IMR-90 (cell line): ENCODE measurements around the gene CYP2W1. TPM values are rescaled to one million over a fixed set of nuclear protein-coding genes. Genes with fewer than 3 reads are reported as not detected.
A peak's percentile ranks its signal among the peaks of the same experiment; 100 is the strongest.

ENCODE experiments used
- ATAC-seq: fragments of 200-7000 bp; cut with Tn5 transposase; 2 replicates; pipeline ENCODE4 v1.9.1; 2020; ENCODE audit warnings: low read depth, mild to moderate bottlenecking, moderate library complexity
- BruUV-seq: library from RNA; stranded (reverse); fragments of 400-500 nt; replicated peaks from 2 replicates; lab custom pipeline; 2021; lab: Mats Ljungman, UMichigan
- CTCF ChIA-PET: fragments of 300-600 bp; formaldehyde crosslinking; extraction: SDS; loops from one replicate; lab custom pipeline; 2021; ENCODE audit warnings: antibody characterized with exemption; lab: Yijun Ruan, JAX
- POLR2A ChIA-PET: fragments of 300-600 bp; sonication (Branson Sonifier 250); formaldehyde crosslinking; loops from one replicate; lab custom pipeline; 2022; ENCODE audit warnings: antibody characterized with exemption; ENCODE audit not compliant: unreplicated experiment; lab: Charles Lee
- DNase-seq: peaks from one replicate; pipeline ENCODE4 v3.0.0; 2013
- H2AFZ ChIP-seq: replicated peaks from 2 replicates; pipeline ENCODE3; 2013; ENCODE audit warnings: low read length, mild to moderate bottlenecking; ENCODE audit not compliant: poor library complexity
- H2AK5ac ChIP-seq: 2 replicates; pipeline ENCODE4 v1.6.1; 2013; ENCODE audit warnings: low read depth, low read length, inconsistent platforms
- H2AK9ac ChIP-seq: replicated peaks from 2 replicates; pipeline ENCODE3; 2013; ENCODE audit warnings: mild to moderate bottlenecking, low read depth, low read length, moderate library complexity; ENCODE audit not compliant: poor library complexity
- H2BK120ac ChIP-seq: 2 replicates; pipeline ENCODE4 v1.6.1; 2013; ENCODE audit warnings: low read depth, low read length, inconsistent platforms
- H2BK15ac ChIP-seq: 3 replicates; pipeline ENCODE4 v1.6.1; 2013; ENCODE audit warnings: low read depth, low read length, inconsistent platforms
- H2BK20ac ChIP-seq: 2 replicates; pipeline ENCODE4 v1.6.1; 2013; ENCODE audit warnings: low read depth, mild to moderate bottlenecking, inconsistent platforms, low read length, moderate library complexity
- H2BK5ac ChIP-seq: 2 replicates; pipeline ENCODE4 v1.6.1; 2013; ENCODE audit warnings: mild to moderate bottlenecking, low read depth, low read length, inconsistent platforms; ENCODE audit not compliant: poor library complexity, severe bottlenecking
- H3K14ac ChIP-seq: replicated peaks from 2 replicates; pipeline ENCODE4 v1.6.1; 2013; ENCODE audit warnings: low read depth, low read length, inconsistent platforms
- H3K18ac ChIP-seq: 2 replicates; pipeline ENCODE4 v1.6.1; 2013; ENCODE audit warnings: low read depth, low read length, control low read depth
- H3K23ac ChIP-seq: 2 replicates; pipeline ENCODE4 v1.6.1; 2013; ENCODE audit warnings: low read depth, low read length, inconsistent platforms
- H3K27ac ChIP-seq: 2 replicates; pipeline ENCODE4 v1.5.1; 2013; ENCODE audit warnings: mild to moderate bottlenecking, control low read depth, low read length; ENCODE audit not compliant: insufficient read depth
- H3K27me3 ChIP-seq: 2 replicates; pipeline ENCODE4 v1.6.1; 2013; ENCODE audit warnings: low read length; ENCODE audit not compliant: control insufficient read depth, insufficient read depth
- H3K36me3 ChIP-seq: 2 replicates; pipeline ENCODE4 v1.6.1; 2013; ENCODE audit warnings: low read length, mixed read lengths; ENCODE audit not compliant: control insufficient read depth, insufficient read depth
- H3K4ac ChIP-seq: 2 replicates; pipeline ENCODE4 v1.6.1; 2013; ENCODE audit warnings: low read depth, low read length, inconsistent platforms
- H3K4me1 ChIP-seq: 2 replicates; pipeline ENCODE4 v1.6.1; 2013; ENCODE audit warnings: low read length, mixed read lengths; ENCODE audit not compliant: control insufficient read depth, insufficient read depth
- H3K4me2 ChIP-seq: 2 replicates; pipeline ENCODE4 v1.6.1; 2013; ENCODE audit warnings: low read depth, mild to moderate bottlenecking, control low read depth, low read length, moderate library complexity
- H3K4me3 ChIP-seq: 2 replicates; pipeline ENCODE4 v1.5.1; 2013; ENCODE audit warnings: low read depth, mild to moderate bottlenecking, control low read depth, low read length, moderate library complexity; ENCODE audit not compliant: insufficient read depth
- H3K56ac ChIP-seq: 2 replicates; pipeline ENCODE4 v1.6.1; 2013; ENCODE audit warnings: low read length, inconsistent platforms; ENCODE audit not compliant: insufficient read depth; ENCODE audit errors: extremely low read depth
- H3K79me1 ChIP-seq, 2 experiments: 2 replicates each; pipeline ENCODE4 v1.6.1; 2013; ENCODE audit warnings: low read length in 2 of 2, inconsistent platforms in 1 of 2, low read depth in 1 of 2
- H3K9ac ChIP-seq: 2 replicates; pipeline ENCODE4 v1.6.1; 2013; ENCODE audit warnings: low read depth, low read length, control low read depth
- H3K9me1 ChIP-seq: 2 replicates; pipeline ENCODE4 v1.6.1; 2013; ENCODE audit warnings: low read length, inconsistent platforms; ENCODE audit not compliant: insufficient read depth
- H3K9me3 ChIP-seq: 2 replicates; pipeline ENCODE4 v1.6.1; 2013; ENCODE audit warnings: low read length; ENCODE audit not compliant: control insufficient read depth, insufficient read depth
- H4K20me1 ChIP-seq: 2 replicates; pipeline ENCODE4 v1.6.1; 2013; ENCODE audit warnings: low read length, inconsistent platforms; ENCODE audit not compliant: insufficient read depth
- H4K5ac ChIP-seq: 2 replicates; pipeline ENCODE4 v1.6.1; 2013; ENCODE audit warnings: mild to moderate bottlenecking, low read depth, low read length, control low read depth
- H4K8ac ChIP-seq, 2 experiments: 2 replicates each; pipeline ENCODE4 v1.6.1; 2013; ENCODE audit warnings: low read depth in 2 of 2, low read length in 2 of 2, control low read depth in 1 of 2, inconsistent platforms in 1 of 2
- H4K91ac ChIP-seq: 2 replicates; pipeline ENCODE4 v1.6.1; 2013; ENCODE audit warnings: low read depth, low read length, inconsistent platforms; ENCODE audit not compliant: insufficient read depth
- BHLHE40 ChIP-seq: fragments of 150-350 bp; IDR thresholded peaks from 2 replicates; pipeline ENCODE4 v1.6.1; 2016; ENCODE audit warnings: mild to moderate bottlenecking, low read depth, low read length
- CEBPB ChIP-seq: IDR thresholded peaks from 2 replicates; pipeline ENCODE4 v1.6.1; 2012; ENCODE audit warnings: low read depth, low read length, improper control_type of control experiment
- CHD1 ChIP-seq: IDR thresholded peaks from 2 replicates; pipeline ENCODE4 v1.6.1; 2012; ENCODE audit warnings: low read depth, low read length, improper control_type of control experiment
- FOS ChIP-seq: fragments of 150-350 bp; IDR thresholded peaks from 2 replicates; pipeline ENCODE4 v1.6.1; 2016; ENCODE audit warnings: low read depth, low read length
- MXI1 ChIP-seq: IDR thresholded peaks from 2 replicates; pipeline ENCODE4 v1.6.1; 2012; ENCODE audit warnings: low read depth, mild to moderate bottlenecking, low read length, moderate library complexity, borderline replicate concordance
- NFE2L2 ChIP-seq: fragments of 150-350 bp; IDR thresholded peaks from 2 replicates; pipeline ENCODE4 v1.6.1; 2016; ENCODE audit warnings: low read depth, mild to moderate bottlenecking, low read length
- POLR2A ChIP-seq: IDR thresholded peaks from 2 replicates; pipeline ENCODE4 v1.6.1; 2012; ENCODE audit warnings: mild to moderate bottlenecking, low read depth, low read length
- RAD21 ChIP-seq: IDR thresholded peaks from 2 replicates; pipeline ENCODE4 v1.6.1; 2012; ENCODE audit warnings: low read length, improper control_type of control experiment
- RCOR1 ChIP-seq: IDR thresholded peaks from 2 replicates; pipeline ENCODE4 v1.6.1; 2012; ENCODE audit warnings: mild to moderate bottlenecking, low read length, improper control_type of control experiment; ENCODE audit not compliant: insufficient replicate concordance
- RFX5 ChIP-seq: IDR thresholded peaks from 2 replicates; pipeline ENCODE4 v1.8.0; 2012; ENCODE audit warnings: low read depth, mild to moderate bottlenecking, low read length, moderate library complexity
- SMC3 ChIP-seq: fragments of 150-350 bp; IDR thresholded peaks from 2 replicates; pipeline ENCODE4 v1.6.1; 2016; ENCODE audit warnings: low read depth, mild to moderate bottlenecking, antibody characterized with exemption, low read length, moderate library complexity
- WGBS, 2 experiments: methylation state at CpG; one replicate each; pipeline versions ENCODE4 v1.1.5 to v1.1.7; 2013; ENCODE audit warnings: missing lambda C conversion rate in 2 of 2; ENCODE audit not compliant: insufficient read length in 1 of 2; ENCODE audit errors: extremely low coverage in 2 of 2; 5-methylcytosine and 5-hydroxymethylcytosine counted together
- dilution Hi-C: fragments of 300-500 bp; cut with HindIII; formaldehyde crosslinking; loops from one replicate; pipeline ENCODE4 v1.14.3; 2018; ENCODE audit warnings: low sequenced_read_pairs; ENCODE audit not compliant: unreplicated experiment
- in situ Hi-C: fragments of 300-500 bp; cut with MboI; formaldehyde crosslinking; loops from 3 replicates; pipeline ENCODE4 v1.14.3; 2019; ENCODE audit warnings: low sequenced_read_pairs, inconsistent platforms, mixed read lengths
- intact Hi-C: fragments of 100-400 bp; cut with micrococcal nuclease; formaldehyde crosslinking; loops from 2 replicates; pipeline ENCODE4 v1.10.0; 2022
- polyA plus RNA-seq, 3 experiments: library from polyadenylated mRNA; depleted of rRNA; stranded (reverse); fragments of >200 nt; gene quantifications; 2 replicates each; pipeline ENCODE4 v1.2.3, GENCODE V29; 2012; ENCODE audit warnings: low replicate concordance in 1 of 3
- total RNA-seq: library from RNA; depleted of rRNA; stranded (reverse); fragments of >200 nt; gene quantifications from 2 replicates; pipeline ENCODE4 v1.2.3, GENCODE V29; 2012
- TF ChIP-seq, protein P1 (sequence below): conservative IDR thresholded peaks from 2 replicates; pipeline ENCODE4 v1.5.1; 2012; ENCODE audit warnings: mild to moderate bottlenecking, low read depth, low read length, improper control_type of control experiment
- TF ChIP-seq, protein P2 (sequence below): fragments of 150-350 bp; IDR thresholded peaks from 2 replicates; pipeline ENCODE4 v1.6.1; 2017; ENCODE audit warnings: mild to moderate bottlenecking, antibody characterized with exemption, low read length, low read depth
- TF ChIP-seq, protein P3 (sequence below): fragments of 150-350 bp; IDR thresholded peaks from 2 replicates; pipeline ENCODE4 v1.6.1; 2016; ENCODE audit warnings: low read depth, mild to moderate bottlenecking, low read length, moderate library complexity, borderline replicate concordance

CYP2W1 gene
- total and polyA plus RNA-seq, 2 of the 4 experiments (the other 2 are of a cell fraction) = not detected

DNA sequence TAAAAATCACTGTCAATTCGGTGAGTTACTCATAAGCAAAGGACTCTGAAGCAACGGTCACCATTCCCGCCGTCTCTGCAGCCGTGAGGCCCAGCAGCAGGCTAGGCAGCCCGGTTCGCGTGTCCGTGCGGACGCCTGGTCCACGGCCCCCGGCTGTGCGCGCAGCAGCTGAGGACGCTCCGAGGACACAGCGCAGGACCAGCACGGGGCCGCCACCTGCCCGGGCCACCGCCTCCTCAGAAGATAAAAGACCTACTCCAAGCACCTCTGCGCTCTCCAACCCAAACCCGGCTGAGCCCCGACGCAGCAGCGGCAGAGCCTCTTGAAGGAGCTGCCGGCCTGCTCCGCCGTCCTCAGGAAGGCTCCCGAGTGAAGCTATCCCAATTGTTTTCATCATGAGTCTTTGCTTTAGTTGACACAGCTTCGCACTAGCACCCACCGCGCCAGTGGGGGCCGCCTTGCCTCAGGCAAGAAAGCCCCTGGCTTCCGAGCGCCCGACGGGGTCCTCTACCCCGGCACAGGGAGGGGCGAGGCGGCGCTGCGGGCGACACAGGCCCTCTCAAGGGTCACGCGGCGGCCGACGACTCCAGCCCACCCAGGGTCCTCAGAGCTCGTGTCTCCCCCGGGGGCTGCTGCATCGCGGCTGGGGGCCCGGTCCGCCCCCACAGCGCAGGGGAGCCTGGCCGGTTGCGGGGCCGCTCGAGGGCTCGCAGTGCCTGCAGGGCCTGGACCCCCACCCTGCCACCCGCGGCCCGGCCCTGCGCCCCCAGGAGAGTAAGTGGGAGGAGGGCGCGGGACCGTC, 44.5 kb downstream of the CYP2W1 start:
- Histone ChIP-seq H4K20me1 (peaks cover 49% of the 10 kb centered on the region), H3K79me1 (peaks cover 7 to 66% of the 10 kb centered on the region in 2 experiments; a peak in 3 of 4 replicates), H2AK5ac (peak overlapping the region; percentile 44; the same call in 1 of the 2 replicates), H3K27ac (peak overlapping the region; percentile 53; the same call in 1 of the 2 replicates), H3K56ac (no peak overlapping the region), H2AK9ac (peak overlapping the region; percentile 98), H3K36me3 (peaks cover 14% of the 10 kb centered on the region; the same call in 1 of the 2 replicates), H3K4me1 (peaks cover 9% of the 10 kb centered on the region; the same call in 1 of the 2 replicates), H4K91ac (no peak overlapping the region), H2BK5ac (no peak overlapping the region), H3K9me1 (no peaks in the 10 kb centered on the region), H3K4me2 (peak overlapping the region; percentile 24), H3K14ac (0 out of 2 replicates have a peak overlapping the region, but pooled peaks have one; percentile 37), H3K9me3 (no peaks in the 10 kb centered on the region), H3K18ac (no peak overlapping the region), H2AFZ (peak overlapping the region; percentile 94), H3K23ac (peak overlapping the region; percentile 75; the same call in 1 of the 2 replicates), H2BK15ac (no peak overlapping the region), H3K4ac (no peak overlapping the region; the same call in 1 of the 2 replicates), H4K5ac (no peak overlapping the region), H3K4me3 (peak overlapping the region; percentile 93), H2BK120ac (no peak overlapping the region), H4K8ac (no peak overlapping the region), H3K9ac (peak overlapping the region; percentile 8), H2BK20ac (no peak overlapping the region), H3K27me3 (no peaks in the 10 kb centered on the region)
- 16% methylated on average over 11 of the region's 69 CpGs; no CpG with 5 or more reads in 1 of the 2 experiments for WGBS, 2 experiments
- intact Hi-C loops = no loop called here
- peak; percentile 42 for DNase-seq
- dilution Hi-C loops = no loop called here
- POLR2A ChIA-PET = no interaction called here
- BruUV-seq = no TSS peak
- ATAC-seq = peak; percentile 2
- in situ Hi-C loops = no loop called here
- CTCF ChIA-PET = interaction anchor here (1.0 kb wide), 1 partner anchor 34 kb away, joined by 3 read pairs; no protein-coding TSS in a partner anchor
- no peak for TF ChIP-seq MXI1
- TF ChIP-seq FOS = no peak
- TF ChIP-seq NFE2L2 = no peak
- no peak for TF ChIP-seq CEBPB
- TF ChIP-seq RCOR1 = no peak
- TF ChIP-seq CHD1 = no peak
- TF ChIP-seq RFX5 = no peak
- no peak for TF ChIP-seq BHLHE40
- TF ChIP-seq, protein P1, sequence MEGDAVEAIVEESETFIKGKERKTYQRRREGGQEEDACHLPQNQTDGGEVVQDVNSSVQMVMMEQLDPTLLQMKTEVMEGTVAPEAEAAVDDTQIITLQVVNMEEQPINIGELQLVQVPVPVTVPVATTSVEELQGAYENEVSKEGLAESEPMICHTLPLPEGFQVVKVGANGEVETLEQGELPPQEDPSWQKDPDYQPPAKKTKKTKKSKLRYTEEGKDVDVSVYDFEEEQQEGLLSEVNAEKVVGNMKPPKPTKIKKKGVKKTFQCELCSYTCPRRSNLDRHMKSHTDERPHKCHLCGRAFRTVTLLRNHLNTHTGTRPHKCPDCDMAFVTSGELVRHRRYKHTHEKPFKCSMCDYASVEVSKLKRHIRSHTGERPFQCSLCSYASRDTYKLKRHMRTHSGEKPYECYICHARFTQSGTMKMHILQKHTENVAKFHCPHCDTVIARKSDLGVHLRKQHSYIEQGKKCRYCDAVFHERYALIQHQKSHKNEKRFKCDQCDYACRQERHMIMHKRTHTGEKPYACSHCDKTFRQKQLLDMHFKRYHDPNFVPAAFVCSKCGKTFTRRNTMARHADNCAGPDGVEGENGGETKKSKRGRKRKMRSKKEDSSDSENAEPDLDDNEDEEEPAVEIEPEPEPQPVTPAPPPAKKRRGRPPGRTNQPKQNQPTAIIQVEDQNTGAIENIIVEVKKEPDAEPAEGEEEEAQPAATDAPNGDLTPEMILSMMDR = no peak
- TF ChIP-seq SMC3 = no peak
- no peak for TF ChIP-seq RAD21
- TF ChIP-seq, protein P2, sequence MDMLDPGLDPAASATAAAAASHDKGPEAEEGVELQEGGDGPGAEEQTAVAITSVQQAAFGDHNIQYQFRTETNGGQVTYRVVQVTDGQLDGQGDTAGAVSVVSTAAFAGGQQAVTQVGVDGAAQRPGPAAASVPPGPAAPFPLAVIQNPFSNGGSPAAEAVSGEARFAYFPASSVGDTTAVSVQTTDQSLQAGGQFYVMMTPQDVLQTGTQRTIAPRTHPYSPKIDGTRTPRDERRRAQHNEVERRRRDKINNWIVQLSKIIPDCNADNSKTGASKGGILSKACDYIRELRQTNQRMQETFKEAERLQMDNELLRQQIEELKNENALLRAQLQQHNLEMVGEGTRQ = no peak
- no peak for TF ChIP-seq POLR2A
- TF ChIP-seq, protein P3, sequence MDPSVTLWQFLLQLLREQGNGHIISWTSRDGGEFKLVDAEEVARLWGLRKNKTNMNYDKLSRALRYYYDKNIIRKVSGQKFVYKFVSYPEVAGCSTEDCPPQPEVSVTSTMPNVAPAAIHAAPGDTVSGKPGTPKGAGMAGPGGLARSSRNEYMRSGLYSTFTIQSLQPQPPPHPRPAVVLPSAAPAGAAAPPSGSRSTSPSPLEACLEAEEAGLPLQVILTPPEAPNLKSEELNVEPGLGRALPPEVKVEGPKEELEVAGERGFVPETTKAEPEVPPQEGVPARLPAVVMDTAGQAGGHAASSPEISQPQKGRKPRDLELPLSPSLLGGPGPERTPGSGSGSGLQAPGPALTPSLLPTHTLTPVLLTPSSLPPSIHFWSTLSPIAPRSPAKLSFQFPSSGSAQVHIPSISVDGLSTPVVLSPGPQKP = no peak
